Jurkat, Clone E6-1 (cell line): ENCODE results near the gene MAML3.

Experiments used
- DNase-seq: peaks from one replicate; pipeline ENCODE4 v3.0.0-alpha.2; 2011; ENCODE audit warnings: low read depth, low spot score
- H3K4me3 ChIP-seq: 2 replicates; pipeline ENCODE4 v1.5.1; 2011; ENCODE audit warnings: mild to moderate bottlenecking, low read length, control low read depth, moderate library complexity

MAML3 gene

GRCh38 chr4:139798456-139798855 is 355.5 kb downstream of the MAML3 start:
- no peak for DNase-seq
- H3K4me3 ChIP-seq = no peak overlapping the region

DNA sequence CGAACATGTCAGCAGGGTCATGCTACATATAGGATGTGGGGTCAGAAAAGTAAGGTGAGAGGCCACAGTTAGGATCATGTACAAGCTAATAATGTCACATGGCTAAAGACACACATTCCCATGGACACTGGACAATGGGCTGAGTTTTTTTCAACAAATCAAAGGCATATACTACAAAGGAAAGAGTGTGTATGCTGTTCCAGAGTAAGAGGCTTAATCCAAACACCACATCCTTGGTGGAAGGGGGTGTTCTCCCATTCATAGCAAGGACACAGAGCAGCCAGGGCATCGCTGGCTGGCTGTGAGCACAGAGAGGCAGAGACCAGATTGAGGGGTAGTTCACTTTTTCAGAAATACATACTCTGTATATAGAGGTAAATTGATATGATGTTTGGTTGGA is 356.7 kb downstream of the MAML3 start:
- no peak for DNase-seq
- H3K4me3 ChIP-seq = no peak overlapping the region

- no peak for DNase-seq
- no peak overlapping the region for H3K4me3 ChIP-seq
Observed at GRCh38 chr4:139795527-139796314, 358.3 kb downstream of the MAML3 start.

- DNase-seq = no peak
- H3K4me3 ChIP-seq = no peak overlapping the region
Observed at GRCh38 chr4:139794158-139794954, 359.6 kb downstream of the MAML3 start.

DNA sequence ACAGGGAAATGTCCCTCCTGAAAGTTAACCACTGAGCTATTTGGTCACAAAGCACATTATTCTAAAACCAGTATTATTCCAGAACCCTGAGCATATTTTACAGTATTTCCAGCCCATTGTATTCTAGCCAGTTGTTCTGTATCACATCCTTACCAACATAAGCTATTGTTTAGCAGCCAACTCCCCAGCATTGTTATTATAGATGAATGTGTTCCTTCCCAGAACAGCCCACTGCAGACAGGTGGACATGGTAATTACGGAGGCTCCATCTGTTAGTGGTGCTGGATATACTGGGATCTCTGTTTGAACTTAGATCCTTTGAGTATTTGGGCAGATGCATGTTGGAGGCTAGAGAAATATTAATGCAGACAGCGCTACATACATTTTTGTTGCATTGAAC is 362.3 kb downstream of the MAML3 start:
- no peak for DNase-seq
- no peak overlapping the region for H3K4me3 ChIP-seq

- no peak overlapping the region for H3K4me3 ChIP-seq
- DNase-seq = no peak
Observed at GRCh38 chr4:139790291-139790690, 363.7 kb downstream of the MAML3 start.

- no peak for DNase-seq
- H3K4me3 ChIP-seq = no peak overlapping the region
Observed at GRCh38 chr4:139789096-139789654, 364.8 kb downstream of the MAML3 start.

GRCh38 chr4:139786494-139787354 is 367.3 kb downstream of the MAML3 start:
- no peak overlapping the region for H3K4me3 ChIP-seq
- DNase-seq = no peak

- DNase-seq = no peak
Observed at GRCh38 chr4:139785356-139785755, 368.6 kb downstream of the MAML3 start.

DNA sequence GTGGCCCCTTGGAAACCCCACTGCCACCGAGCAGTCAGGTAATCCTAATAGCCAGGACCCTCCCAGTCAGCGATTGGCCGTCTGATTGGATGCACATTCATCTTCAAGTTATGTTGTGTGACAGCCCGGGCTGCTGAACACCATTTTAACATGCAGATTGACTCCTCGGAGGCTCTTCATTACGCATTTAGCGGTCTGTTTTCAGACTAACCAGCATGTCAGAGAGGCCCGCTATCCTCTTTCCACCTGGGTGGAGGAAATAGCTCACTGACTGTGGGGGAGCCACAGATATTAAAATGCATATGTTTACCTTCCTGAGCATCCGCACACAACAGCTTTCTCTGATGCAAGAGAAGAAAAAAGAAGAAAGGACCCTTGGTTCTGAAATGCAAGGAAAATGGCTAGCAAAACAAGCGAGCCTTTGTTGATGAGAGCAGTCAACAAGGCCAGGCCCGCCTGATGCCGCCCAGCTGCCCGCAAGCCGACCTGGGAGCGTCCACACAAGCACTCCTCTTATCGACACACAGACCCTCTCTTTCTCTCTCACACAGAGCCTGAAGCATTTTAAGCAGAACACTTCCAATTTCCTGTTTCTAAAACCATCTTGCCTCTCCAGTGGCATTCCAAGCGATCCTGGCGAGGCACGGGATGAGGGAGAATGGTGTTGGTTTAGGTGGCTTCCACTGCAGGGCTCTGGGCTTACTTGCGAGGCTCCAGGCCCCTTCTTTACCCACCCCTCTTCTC is 370.1 kb downstream of the MAML3 start:
- no peak overlapping the region for H3K4me3 ChIP-seq
- no peak for DNase-seq

More at GRCh38 chr4:139785356-139785755, 368.6 kb downstream of the MAML3 start:
- no peak overlapping the region for H3K4me3 ChIP-seq

GRCh38 chr4:139782926-139783522 is 371.0 kb downstream of the MAML3 start:
- DNase-seq = no peak
- H3K4me3 ChIP-seq = no peak overlapping the region

- H3K4me3 ChIP-seq = no peak overlapping the region
- DNase-seq = no peak
Observed at GRCh38 chr4:139781066-139781465, 372.9 kb downstream of the MAML3 start.

- DNase-seq = no peak
- H3K4me3 ChIP-seq = no peak overlapping the region
Observed at GRCh38 chr4:139779691-139780090, 374.3 kb downstream of the MAML3 start.

- H3K4me3 ChIP-seq = no peak overlapping the region
- DNase-seq = no peak
Observed at GRCh38 chr4:139777757-139778156, 376.2 kb downstream of the MAML3 start.

DNA sequence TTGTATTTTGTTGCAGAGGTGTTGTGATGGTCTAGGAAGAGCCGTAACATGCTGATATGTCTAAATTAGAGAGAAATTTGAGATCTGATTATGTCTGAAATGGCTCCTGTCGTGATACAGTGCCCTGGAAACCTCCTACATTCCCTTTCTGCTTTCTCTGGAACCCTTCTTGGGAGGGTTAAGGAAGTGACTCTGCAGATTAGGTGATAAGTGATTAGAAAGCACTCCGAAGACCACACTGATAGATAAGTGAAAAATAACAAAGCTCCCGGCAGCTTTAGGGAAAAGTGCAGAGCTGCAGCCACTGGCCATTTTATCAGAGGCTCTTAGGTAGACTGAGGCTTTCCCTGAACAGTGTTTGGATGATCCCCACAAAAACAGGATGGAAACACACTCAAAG is 377.7 kb downstream of the MAML3 start:
- DNase-seq = no peak
- no peak overlapping the region for H3K4me3 ChIP-seq

DNA sequence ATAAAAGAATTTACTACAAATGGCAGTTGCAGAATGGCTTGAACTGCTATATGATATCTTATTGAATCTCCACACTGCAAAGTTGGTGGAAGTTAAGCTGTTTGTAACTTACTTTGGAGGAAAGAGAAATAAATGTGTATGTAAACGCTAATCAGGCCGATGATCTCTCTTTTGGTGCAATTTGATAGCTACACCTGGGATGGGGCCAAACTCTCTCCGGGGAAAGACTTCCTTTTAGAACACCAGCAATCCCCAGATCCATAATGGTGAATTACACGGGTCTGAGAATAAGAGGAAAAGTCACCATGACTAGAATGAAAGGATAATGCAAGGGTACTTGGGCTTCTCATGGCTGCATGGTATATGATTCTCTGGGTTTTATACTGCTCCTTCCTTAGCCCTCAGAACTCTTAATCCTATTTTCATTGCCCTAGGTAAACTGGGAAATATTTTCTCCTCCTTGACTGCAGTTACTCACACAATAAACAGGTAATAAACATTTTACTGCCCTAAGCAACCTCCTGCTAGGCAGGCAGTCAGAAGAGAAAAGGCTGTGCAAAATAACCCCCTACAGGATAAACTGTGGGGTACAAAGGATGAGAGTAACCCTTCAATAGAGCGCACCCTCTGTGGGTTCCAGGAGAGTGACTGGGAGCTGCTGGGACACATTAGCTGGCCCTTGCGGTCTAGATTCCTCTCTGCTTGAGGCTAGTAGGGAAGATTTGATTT is 379.1 kb downstream of the MAML3 start:
- no peak overlapping the region for H3K4me3 ChIP-seq
- no peak for DNase-seq

GRCh38 chr4:139773560-139774318 is 380.2 kb downstream of the MAML3 start:
- DNase-seq = no peak
- no peak overlapping the region for H3K4me3 ChIP-seq
